Astrocyte of the cerebellum (primary cell): ENCODE results near the gene ZFP28.
A peak's percentile ranks its signal among the peaks of the same experiment; 100 is the strongest.

Source experiments
- DNase-seq: peaks from one replicate; pipeline ENCODE4 v3.0.0-alpha.2; 2011; ENCODE audit warnings: low read depth
- H3K4me3 ChIP-seq: 2 replicates; pipeline ENCODE4 v1.5.1; 2011; ENCODE audit warnings: mild to moderate bottlenecking, low read depth, low read length, moderate library complexity
- CTCF ChIP-seq: IDR thresholded peaks from 2 replicates; pipeline ENCODE4 v1.5.1; 2012; ENCODE audit warnings: low read length, low read depth, moderate library complexity, mild to moderate bottlenecking; ENCODE audit errors: missing control alignments
- in situ Hi-C: cut with HindIII; loops from 2 replicates; pipeline ENCODE4 v1.10.0; 2017; ENCODE audit warnings: low sequenced_read_pairs

ZFP28 gene

GRCh38 chr19:56566904-56567273, 28.1 kb downstream of the ZFP28 start:
- in situ Hi-C loops = no loop called here
- H3K4me3 ChIP-seq = peak overlapping the region; percentile 75
- DNase-seq = no peak
- no peak for TF ChIP-seq CTCF

GRCh38 chr19:56567274-56568120, 28.7 kb downstream of the ZFP28 start, which contains the start of gene ZNF470:
Gene ZNF470 (plus strand): TSS chr19:56567468. CDS start chr19:56570312, 2,844 bp downstream.
- peak; percentile 68 for DNase-seq
- peak within 1 kb of the TSS; percentile 75 for H3K4me3 ChIP-seq
- TF ChIP-seq CTCF = no peak
- in situ Hi-C loops = no loop called here

GRCh38 chr19:56572589-56572988, 33.8 kb downstream of the ZFP28 start:
- in situ Hi-C loops = no loop called here
- DNase-seq = no peak
- H3K4me3 ChIP-seq = no peak overlapping the region
- no peak for TF ChIP-seq CTCF

- in situ Hi-C loops = no loop called here
- DNase-seq = no peak
- H3K4me3 ChIP-seq = no peak overlapping the region
- no peak for TF ChIP-seq CTCF
Measured at GRCh38 chr19:56573914-56574313, 35.2 kb downstream of the ZFP28 start.

- no peak for DNase-seq
- in situ Hi-C loops = no loop called here
- no peak for TF ChIP-seq CTCF
- no peak overlapping the region for H3K4me3 ChIP-seq
Measured at GRCh38 chr19:56577719-56578602, 39.2 kb downstream of the ZFP28 start.

- no peak for DNase-seq
- TF ChIP-seq CTCF = no peak
- peak overlapping the region; percentile 78 for H3K4me3 ChIP-seq
- in situ Hi-C loops = no loop called here
Measured at GRCh38 chr19:56594446-56594782, 55.7 kb downstream of the ZFP28 start.
